Hepatocyte (in vitro differentiated cells): ENCODE data around the gene GPSM3. TPM values are rescaled to one million over a fixed set of nuclear protein-coding genes. Genes with fewer than 3 reads are reported as not detected.

Source experiments
- DNase-seq: peaks from one replicate; pipeline ENCODE4 v3.0.0-alpha.2; 2016; ENCODE audit warnings: low spot score
- H2AFZ ChIP-seq: fragments of 200-600 bp; sonication (generic); 2 replicates; pipeline ENCODE4 v1.6.0; 2016; ENCODE audit warnings: antibody characterized with exemption, mild to moderate bottlenecking
- H3K27ac ChIP-seq: fragments of 200-600 bp; sonication (generic); 2 replicates; pipeline ENCODE4 v1.5.1; 2016; ENCODE audit warnings: mild to moderate bottlenecking
- H3K27me3 ChIP-seq: fragments of 200-600 bp; sonication (generic); 2 replicates; pipeline ENCODE4 v1.6.1; 2016
- H3K36me3 ChIP-seq: fragments of 200-600 bp; sonication (generic); replicated peaks from 2 replicates; pipeline ENCODE4 v1.5.1; 2016; ENCODE audit warnings: low read depth; ENCODE audit not compliant: insufficient read depth
- H3K4me1 ChIP-seq: fragments of 200-600 bp; sonication (generic); 2 replicates; pipeline ENCODE4 v1.5.1; 2016; ENCODE audit warnings: mild to moderate bottlenecking, moderate library complexity; ENCODE audit not compliant: insufficient read depth
- H3K4me2 ChIP-seq: fragments of 200-600 bp; sonication (generic); 2 replicates; pipeline ENCODE4 v1.6.0; 2016
- H3K4me3 ChIP-seq: fragments of 200-600 bp; sonication (generic); 2 replicates; pipeline ENCODE4 v1.5.1; 2016; ENCODE audit warnings: mild to moderate bottlenecking
- H3K79me2 ChIP-seq: fragments of 200-600 bp; sonication (generic); 2 replicates; pipeline ENCODE4 v1.6.0; 2017; ENCODE audit warnings: mild to moderate bottlenecking
- H3K9me2 ChIP-seq: fragments of 200-600 bp; sonication (generic); replicated peaks from 2 replicates; pipeline ENCODE4 v1.6.0; 2017; ENCODE audit warnings: mild to moderate bottlenecking; ENCODE audit not compliant: insufficient read depth
- H3K9me3 ChIP-seq: fragments of 200-600 bp; sonication (generic); 2 replicates; pipeline ENCODE4 v1.5.1; 2016; ENCODE audit warnings: low read depth, mild to moderate bottlenecking
- H4K20me1 ChIP-seq: fragments of 200-600 bp; sonication (generic); 2 replicates; pipeline ENCODE4 v1.6.0; 2016; ENCODE audit warnings: mild to moderate bottlenecking; ENCODE audit not compliant: insufficient read depth, poor library complexity, severe bottlenecking
- CTCF ChIP-seq: fragments of 200-600 bp; sonication (generic); IDR thresholded peaks from 2 replicates; pipeline ENCODE4 v1.5.1; 2016; ENCODE audit warnings: antibody characterized with exemption, mild to moderate bottlenecking; ENCODE audit not compliant: poor library complexity
- EZH2 ChIP-seq: fragments of 200-600 bp; sonication (generic); IDR thresholded peaks from 2 replicates; pipeline ENCODE4 v1.6.1; 2016; ENCODE audit warnings: antibody characterized with exemption, mild to moderate bottlenecking, borderline replicate concordance
- EZH2phosphoT487 ChIP-seq: fragments of 200-600 bp; sonication (generic); IDR thresholded peaks from one replicate; pipeline ENCODE4 v1.6.1; 2018; ENCODE audit warnings: antibody characterized with exemption, mild to moderate bottlenecking, low read depth, moderate library complexity; ENCODE audit not compliant: unreplicated experiment, severe bottlenecking
- WGBS: methylation state at CpG from one replicate; pipeline ENCODE4 v1.1.6; 2016; ENCODE audit warnings: low lambda C conversion rate; ENCODE audit errors: missing lambda C conversion rate; 5-methylcytosine and 5-hydroxymethylcytosine counted together
- polyA plus RNA-seq: library from polyadenylated mRNA; unstranded; fragments of >200 nt; fragmentation: Nextera tagmentation; extraction: Ambion mirVana; gene quantifications from 2 replicates; pipeline ENCODE4 v1.2.1, GENCODE V29; 2016
- total RNA-seq: library from RNA; depleted of rRNA; stranded (reverse); fragments of >200 nt; gene quantifications from 2 replicates; pipeline ENCODE4 v1.2.3, GENCODE V29; 2014

Gene GPSM3
- total and polyA plus RNA-seq, 2 experiments from 2014 or later = 3.4 to 4.3 TPM

- H2AFZ ChIP-seq = no peak overlapping the region
- no peaks in the 10 kb centered on the region for H3K36me3 ChIP-seq
- 94% methylated on average over 11 of the region's 11 CpGs for WGBS
- no peaks in the 10 kb centered on the region for H3K79me2 ChIP-seq
- no peak overlapping the region for H3K4me2 ChIP-seq
- no peak overlapping the region for H3K4me3 ChIP-seq
- no peaks in the 10 kb centered on the region for H3K4me1 ChIP-seq
- H3K27ac ChIP-seq = no peak overlapping the region
- H3K27me3 ChIP-seq = no peaks in the 10 kb centered on the region
- no peaks in the 10 kb centered on the region for H3K9me3 ChIP-seq
- no peaks in the 10 kb centered on the region for H3K9me2 ChIP-seq
- no peak for DNase-seq
- no peaks in the 10 kb centered on the region for H4K20me1 ChIP-seq
- TF ChIP-seq EZH2 = no peak
Observed at GRCh38 chr6:32216998-32217397, 24.6 kb upstream of the GPSM3 start.

- H2AFZ ChIP-seq = no peak overlapping the region
- TF ChIP-seq EZH2phosphoT487 (no peak), EZH2 (no peak), CTCF (no peak)
- H3K4me2 ChIP-seq = no peak overlapping the region
- no peak for DNase-seq
- H3K9me3 ChIP-seq = no peaks in the 10 kb centered on the region
- H4K20me1 ChIP-seq = no peaks in the 10 kb centered on the region
- WGBS = 85% methylated on average over 10 of the region's 10 CpGs
- no peak overlapping the region for H3K27ac ChIP-seq
- H3K4me3 ChIP-seq = no peak overlapping the region
- H3K36me3 ChIP-seq = no peaks in the 10 kb centered on the region
- no peaks in the 10 kb centered on the region for H3K79me2 ChIP-seq
- no peaks in the 10 kb centered on the region for H3K27me3 ChIP-seq
- H3K9me2 ChIP-seq = no peaks in the 10 kb centered on the region
- no peaks in the 10 kb centered on the region for H3K4me1 ChIP-seq
Observed at GRCh38 chr6:32216285-32216684, 23.8 kb upstream of the GPSM3 start.

- Histone ChIP-seq H3K27ac (no peak overlapping the region), H3K4me2 (no peak overlapping the region), H4K20me1 (no peaks in the 10 kb centered on the region), H3K4me1 (no peaks in the 10 kb centered on the region), H3K9me3 (no peaks in the 10 kb centered on the region), H3K36me3 (no peaks in the 10 kb centered on the region), H2AFZ (no peak overlapping the region), H3K4me3 (no peak overlapping the region), H3K27me3 (no peaks in the 10 kb centered on the region), H3K79me2 (no peaks in the 10 kb centered on the region), H3K9me2 (no peaks in the 10 kb centered on the region)
- 98% methylated on average over 4 of the region's 4 CpGs for WGBS
- no peak for DNase-seq
- no peak for TF ChIP-seq EZH2
- no peak for TF ChIP-seq EZH2phosphoT487
- TF ChIP-seq CTCF = no peak
Observed at GRCh38 chr6:32215617-32216016, 23.2 kb upstream of the GPSM3 start.

GRCh38 chr6:32214126-32214525, 21.7 kb upstream of the GPSM3 start:
- no peak overlapping the region for H2AFZ ChIP-seq
- TF ChIP-seq CTCF = no peak
- TF ChIP-seq EZH2phosphoT487 = no peak
- TF ChIP-seq EZH2 = no peak
- H3K9me3 ChIP-seq = no peaks in the 10 kb centered on the region
- no peak overlapping the region for H3K27ac ChIP-seq
- no peak for DNase-seq
- no peak overlapping the region for H3K4me3 ChIP-seq
- no peaks in the 10 kb centered on the region for H3K36me3 ChIP-seq
- H3K4me2 ChIP-seq = no peak overlapping the region
- no peaks in the 10 kb centered on the region for H3K27me3 ChIP-seq
- H3K9me2 ChIP-seq = no peaks in the 10 kb centered on the region
- no peaks in the 10 kb centered on the region for H3K79me2 ChIP-seq
- WGBS = 87% methylated on average over 3 of the region's 3 CpGs
- H4K20me1 ChIP-seq = no peaks in the 10 kb centered on the region
- no peaks in the 10 kb centered on the region for H3K4me1 ChIP-seq
